Measurements from ENCODE around the gene XYLT1.

GRCh38 chr16:17368446-17368845 lies 102.3 kb downstream of the XYLT1 start:
- TF ChIP-seq POLR2A (IDR thresholded peaks at IDR 0.05) (no peak), CTCF (IDR thresholded peaks at IDR 0.05) (no peak), POLR2AphosphoS5 (IDR thresholded peaks at IDR 0.05; ENCODE audit: insufficient read depth in 1 of 2, low read depth in 1 of 2) (no peak)

All from vagina (tissue), 2 donors.